Measurements from ENCODE around the gene PRR5L.
"Not testable (repeated sequence)": the region's sequence is repeated elsewhere in the genome, so short reads cannot be mapped to it uniquely, and the experiment has no call there.

Gene PRR5L

DNA sequence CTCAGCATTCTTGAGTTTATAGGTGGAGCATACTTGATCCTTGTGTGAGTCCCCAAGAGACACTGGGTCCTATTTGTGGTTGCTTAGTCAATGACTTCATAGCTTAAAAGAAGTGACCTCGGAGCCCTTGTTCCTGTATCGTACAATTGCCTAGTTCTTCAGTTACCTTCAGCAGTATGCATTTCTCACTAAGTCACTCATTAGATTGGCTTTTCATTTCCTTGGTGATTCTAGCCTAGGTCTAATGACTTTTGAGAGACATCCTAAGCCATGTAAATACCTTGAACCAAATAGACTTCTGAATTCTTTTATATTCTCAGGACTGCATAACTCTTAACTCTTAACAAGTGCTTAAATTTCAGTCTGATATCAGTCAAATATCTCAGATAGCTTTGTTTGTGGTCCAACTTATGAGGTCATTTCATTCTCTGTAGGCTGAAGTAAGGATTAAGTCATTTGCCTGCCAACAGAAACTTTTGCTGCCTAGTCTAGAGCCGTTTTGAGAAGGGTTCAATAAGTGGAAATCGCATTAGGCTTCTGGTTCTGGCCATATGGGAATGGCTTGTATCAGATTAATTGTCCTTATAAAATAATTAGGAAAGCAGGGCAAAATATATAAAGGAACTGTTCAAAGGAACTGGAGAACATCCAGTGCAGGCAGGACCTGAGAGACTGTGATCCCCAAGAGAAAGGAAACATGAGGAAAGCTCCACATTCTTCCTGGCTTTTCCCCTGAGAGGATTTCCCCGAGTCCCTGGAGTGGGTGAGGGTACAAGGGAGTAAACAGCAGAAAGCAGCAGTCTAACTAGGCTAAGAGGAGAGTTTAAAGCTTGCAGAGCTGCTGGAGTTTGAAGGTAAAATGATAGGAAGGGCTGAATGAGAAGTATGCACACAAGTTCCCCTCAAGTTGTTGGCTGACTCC is 174.1 kb downstream of the PRR5L start:
- no peak for DNase-seq

DNA sequence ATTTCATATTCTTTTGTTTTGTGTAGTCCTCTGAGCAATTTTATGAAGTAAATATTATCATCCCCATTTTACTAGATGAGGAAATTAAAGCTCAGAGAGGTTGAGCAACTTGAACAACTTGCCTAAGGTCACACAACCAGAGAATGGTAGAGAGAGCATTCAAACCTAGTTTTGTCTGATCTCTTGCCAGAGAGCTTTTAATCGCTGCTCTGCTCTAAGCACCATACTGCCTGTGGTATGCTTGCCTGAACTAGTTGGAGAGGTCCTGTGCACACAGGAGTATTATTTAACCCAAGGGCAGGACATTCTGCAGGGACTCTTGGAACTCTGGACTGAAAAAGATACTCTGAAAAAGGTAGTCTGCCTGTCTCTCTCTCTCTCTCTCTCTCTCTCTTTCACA is 175.5 kb downstream of the PRR5L start:
- DNase-seq: no peak

DNA sequence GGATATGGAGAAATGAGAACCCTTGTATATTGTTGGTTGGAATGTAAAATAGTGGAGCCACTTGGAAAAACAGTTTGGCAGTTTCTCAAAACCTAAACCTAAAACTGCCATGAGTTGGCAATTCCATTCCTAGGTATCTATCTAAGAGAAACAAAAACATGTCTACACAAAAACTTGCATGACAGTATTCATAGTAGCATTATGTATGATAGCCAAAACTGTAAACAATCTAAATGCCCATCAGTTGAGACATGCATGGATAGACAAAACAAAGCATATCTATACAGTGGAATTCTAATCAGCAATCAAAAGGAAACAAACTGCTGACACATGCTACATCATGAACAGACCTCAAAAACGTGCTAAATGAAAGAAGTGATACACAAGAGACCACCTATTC is 179.1 kb downstream of the PRR5L start:
- DNase-seq: no peak

DNA sequence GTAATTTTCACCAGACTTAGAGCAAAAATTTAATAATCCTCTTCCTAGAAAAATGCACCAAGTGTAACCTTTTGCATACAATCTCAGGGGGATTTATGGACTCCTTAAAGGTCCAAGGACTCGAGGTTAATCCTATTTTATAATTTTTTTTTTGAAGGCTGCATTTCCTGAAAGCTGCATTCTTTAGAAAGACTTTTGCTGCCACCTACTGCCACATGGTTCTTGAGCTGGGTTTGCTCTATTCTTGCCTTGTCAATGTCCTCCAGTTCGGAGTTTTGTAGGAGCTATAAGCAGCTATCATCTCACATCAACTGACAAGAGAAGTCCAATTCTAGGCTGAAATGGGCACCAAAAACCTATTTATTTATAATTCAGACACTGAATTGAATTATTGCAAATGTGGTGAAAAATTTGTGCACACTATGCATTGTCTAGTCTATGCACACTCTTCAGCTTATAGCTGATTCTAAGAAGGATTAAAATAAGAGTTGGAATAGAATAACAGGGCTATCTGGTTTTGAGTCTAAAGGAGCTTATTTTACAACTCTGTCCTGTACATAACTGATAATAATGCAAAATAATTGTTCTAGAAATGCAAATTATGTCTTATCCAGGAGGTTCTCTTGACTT is 182.7 kb downstream of the PRR5L start:
- no peak for DNase-seq

DNA sequence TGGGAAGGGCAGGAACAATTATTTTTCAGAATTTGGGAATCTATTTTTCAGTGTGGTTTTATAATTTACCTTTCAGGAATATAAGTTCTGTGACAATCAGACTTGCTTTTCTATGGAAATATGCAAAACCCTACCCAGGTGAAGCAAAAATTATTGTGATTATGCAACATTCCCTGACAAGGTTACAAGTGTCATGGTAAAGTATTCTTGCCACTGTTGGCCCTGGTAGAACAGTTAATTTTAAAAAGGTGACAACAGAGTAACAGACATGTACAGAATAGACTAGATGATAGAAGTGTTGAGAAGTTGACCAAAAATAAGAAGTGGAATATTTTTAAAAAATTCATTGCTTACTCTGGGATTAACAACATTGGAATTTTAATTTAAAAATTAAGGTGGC is 184.7 kb downstream of the PRR5L start:
- no peak for DNase-seq

DNA sequence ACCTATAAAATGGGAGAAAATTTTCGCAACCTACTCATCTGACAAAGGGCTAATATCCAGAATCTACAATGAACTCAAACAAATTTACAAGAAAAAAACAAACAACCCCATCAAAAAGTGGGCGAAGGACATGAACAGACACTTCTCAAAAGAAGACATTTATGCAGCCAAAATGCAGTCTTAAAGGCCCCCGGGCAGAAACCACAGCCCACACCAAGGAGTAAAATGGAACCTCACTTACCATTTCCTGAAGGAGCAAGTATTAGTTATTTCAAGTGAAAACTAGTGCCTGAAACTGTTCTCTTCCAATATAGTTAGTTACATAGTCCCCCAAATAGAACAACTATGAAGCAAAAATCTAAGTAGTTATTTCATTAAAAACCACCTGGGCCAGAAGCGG is 187.0 kb downstream of the PRR5L start:
- DNase-seq: not testable (repeated sequence)

DNA sequence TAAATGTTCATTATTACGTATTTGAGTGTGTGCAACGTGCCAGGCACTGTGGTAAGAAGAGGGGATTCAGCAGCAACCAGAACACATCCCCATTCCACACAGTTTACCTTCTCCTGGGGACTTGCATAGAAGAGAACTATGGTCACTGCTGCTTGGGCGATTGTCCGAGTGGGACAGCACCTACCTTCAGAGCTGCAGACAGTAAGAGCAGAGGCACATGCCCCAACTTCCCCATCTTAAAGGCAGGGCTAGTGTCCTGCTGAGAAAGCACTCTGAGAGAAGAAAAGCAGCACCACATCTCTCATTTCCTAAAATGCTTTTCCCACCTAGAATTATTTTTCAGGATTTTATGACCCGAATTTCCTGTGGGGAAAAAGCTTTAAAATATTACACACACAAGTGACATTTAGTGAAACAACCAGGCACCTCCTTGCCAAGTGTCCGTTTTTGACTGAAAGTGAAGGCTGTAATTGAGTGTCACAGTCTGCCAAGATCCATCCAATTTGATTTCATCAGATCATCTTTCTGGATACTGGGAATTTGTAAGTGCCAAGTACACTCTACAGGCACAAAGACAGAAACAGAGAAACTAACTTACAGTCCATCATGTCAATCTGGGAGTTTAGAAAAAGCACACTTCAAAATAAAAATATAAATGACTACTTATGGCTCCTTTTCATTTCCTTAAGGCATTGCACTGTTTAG is 189.4 kb downstream of the PRR5L start:
- DNase-seq: no peak

DNA sequence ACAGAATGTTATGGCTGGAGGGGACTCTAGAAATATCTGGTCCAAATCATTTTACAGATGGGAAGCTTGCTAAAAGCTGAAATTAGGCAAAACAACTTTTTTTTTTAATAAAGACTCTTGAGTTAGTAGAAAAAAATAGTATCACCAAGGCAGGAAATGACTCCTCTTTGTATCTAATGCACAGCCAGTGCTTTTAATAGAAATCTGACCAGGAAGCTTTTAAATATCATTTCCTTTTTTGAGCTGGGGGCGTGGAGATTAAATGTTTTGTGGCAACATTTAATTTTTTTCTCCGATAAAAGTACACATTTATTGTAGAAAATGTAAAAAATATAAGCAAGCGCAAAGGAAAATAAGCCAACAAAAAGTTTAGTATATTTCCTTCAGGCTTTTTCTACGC is 191.5 kb downstream of the PRR5L start:
- DNase-seq: no peak

DNA sequence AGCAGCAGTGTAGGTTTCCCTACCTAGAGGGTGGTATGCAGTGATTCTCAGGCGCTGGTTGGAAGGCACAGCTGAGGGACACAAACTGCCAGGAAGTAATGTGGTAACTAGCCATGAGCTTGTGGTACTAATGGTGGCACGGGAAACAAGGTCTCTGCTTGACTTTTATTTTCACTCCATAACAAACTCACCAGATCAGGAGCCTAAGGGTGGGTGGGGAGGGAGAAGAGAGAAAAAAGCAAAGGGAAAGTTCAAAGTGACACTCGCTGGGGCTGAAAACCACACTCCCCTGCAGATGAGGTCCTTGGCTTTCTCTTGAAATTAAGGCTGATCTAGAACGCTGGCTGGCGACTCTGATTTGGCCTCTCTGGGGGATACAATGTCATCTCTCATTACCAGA is 192.0 kb downstream of the PRR5L start:
- DNase-seq: no peak

DNA sequence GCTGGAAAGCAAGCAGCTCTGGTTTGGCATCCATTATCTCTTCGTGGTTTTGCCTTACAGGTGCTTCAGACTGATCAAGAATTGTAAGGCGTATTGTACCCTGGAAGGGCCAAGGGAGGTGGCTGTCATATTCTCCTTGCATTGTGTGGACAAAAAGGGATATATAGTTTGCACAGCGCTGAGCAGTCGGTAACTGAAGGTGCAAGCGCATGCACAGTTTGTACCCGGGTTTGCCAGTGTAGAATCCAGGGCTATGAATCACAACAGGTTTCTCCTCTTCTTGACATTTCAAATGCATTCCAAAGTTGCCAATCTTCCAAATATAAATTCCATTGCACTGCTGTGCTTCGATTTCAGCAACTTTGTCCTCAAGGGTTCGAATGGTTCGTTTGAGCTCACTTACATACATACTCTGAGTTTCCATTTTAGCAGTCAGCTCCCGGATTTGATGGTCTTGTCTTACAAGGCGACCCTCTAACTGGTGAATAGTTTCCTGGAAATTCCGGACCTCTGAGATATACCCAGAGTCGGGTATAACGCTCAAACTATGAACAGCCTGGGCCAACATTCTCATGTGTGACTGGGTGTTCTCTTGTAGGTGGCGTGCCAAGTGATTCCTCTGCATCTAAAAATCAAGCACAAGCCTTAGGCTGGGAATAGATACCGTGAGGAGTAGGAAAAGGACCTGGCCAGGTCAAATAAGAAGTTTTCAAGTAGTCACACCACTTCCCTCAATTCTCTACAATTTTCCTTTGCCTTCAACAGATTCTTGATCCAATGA is 194.1 kb downstream of the PRR5L start:
- no peak for DNase-seq

DNA sequence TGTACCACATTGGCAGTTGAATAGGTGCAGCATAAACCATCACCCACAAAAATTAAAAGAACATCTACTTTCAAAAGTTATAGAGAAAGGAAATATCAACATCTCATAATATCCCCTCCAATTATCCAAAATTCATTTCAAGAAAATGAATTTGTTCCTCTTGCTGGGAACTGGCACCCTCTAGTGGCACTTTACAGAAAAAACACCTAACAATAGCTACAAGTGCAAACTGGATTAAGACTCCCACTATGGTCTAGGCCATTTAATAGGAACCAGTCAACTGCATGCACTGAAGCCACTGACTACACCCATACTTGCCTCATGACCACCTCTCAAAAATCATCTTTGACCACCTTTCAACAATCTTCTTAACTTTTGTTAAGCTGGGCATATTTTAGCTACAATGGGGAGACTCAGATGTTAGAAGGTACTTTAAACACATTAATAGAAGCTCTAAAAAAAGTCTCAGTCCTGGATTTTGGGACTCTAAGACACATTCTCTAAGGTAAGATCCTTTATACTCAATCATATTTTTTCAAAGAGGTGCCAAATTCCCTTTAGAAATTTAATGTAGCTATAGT is 196.7 kb downstream of the PRR5L start:
- DNase-seq: peak; percentile 38

DNA sequence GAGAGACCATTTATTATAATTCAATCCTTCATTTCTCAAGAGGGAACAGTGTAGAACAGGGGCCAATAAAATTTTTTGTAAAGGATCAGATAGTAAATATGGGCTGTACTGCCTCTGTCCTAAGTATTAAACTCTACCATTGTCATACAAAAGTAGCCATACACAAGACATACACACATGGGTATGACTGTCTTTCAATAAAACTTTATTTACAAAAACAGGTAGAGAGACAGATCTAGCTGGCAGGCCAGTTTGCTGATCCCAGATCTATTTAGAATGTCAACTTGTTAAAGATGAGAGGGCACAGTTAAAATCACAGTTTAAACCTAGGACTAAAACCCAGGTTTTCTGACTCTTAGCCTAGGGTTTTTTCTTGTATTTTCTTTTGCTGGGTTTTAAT is 197.2 kb downstream of the PRR5L start:
- no peak for DNase-seq

DNA sequence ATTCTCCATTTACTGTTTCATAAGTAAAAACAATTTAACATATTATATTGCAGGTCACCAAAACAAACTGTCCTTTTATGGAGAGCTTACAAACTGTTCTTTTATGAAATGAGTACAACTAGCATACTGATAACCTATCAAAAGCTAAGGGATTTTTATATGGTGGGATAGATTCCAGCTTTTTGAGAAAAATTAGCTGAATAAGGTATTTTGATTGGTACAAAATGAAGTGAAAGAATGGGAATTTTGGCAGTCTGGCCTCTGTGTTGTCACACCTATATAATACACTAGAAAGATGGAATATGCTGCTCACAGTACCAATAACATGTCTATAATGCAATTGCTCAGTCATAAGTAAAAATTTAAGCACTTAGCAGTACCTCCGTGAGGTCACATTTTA is 202.6 kb downstream of the PRR5L start:
- no peak for DNase-seq

DNA sequence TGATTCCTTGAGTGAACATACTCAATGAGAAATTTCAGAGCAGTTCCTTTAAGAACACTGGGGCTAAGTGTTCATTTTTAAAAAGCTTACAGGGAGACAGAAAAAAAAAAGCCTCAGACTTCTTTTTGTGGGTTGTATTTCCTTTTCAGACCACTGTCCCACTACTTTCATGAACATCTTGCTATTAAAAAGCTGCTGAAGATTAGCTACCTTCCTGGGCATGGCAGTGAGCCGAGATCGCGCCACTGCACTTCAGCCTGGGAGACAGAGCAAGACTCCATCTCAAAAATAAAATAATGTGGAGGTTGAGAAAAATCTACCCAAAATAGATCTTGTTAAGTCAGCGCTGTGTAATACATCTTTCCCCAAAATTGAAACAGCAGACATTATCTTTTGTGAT is 203.2 kb downstream of the PRR5L start:
- DNase-seq: no peak

DNA sequence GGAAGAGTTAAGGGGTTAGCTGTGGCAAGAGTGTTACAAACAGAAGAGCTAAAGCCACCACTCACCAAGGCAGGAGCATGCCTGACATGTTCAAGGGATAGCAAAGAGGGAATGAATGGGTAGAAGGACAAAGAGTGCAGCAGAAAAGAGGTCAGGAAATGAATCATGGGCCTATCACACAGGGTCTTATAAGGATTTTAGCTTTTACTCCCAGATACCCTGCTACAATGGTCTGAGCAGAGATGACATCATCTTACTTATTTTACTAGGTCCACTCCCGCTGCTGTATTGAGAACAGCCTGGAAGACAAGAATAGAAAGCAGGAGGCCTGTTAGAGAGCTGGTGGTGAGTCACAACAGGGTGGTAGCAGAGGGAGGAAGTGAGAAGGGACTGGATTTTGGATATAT is 204.2 kb downstream of the PRR5L start:
- DNase-seq: no peak

DNA sequence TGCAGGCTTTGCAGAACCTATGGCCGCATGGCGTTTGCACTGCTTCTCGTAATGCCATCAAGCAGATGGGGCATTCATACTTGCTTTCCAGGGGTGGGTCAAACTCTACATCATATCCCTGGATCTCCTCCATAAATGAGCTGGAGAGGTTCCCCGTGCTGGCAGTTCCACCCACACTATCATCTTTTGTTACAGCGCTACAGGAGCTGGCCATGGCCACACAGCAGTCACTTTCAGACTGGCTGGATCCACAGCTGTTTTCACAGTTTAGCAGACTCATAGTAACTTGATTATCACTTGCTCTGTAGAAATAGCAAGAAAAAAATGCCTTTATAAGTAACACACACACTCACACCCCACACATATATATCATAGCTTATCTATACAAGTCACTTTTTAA is 205.1 kb downstream of the PRR5L start:
- no peak for DNase-seq

DNA sequence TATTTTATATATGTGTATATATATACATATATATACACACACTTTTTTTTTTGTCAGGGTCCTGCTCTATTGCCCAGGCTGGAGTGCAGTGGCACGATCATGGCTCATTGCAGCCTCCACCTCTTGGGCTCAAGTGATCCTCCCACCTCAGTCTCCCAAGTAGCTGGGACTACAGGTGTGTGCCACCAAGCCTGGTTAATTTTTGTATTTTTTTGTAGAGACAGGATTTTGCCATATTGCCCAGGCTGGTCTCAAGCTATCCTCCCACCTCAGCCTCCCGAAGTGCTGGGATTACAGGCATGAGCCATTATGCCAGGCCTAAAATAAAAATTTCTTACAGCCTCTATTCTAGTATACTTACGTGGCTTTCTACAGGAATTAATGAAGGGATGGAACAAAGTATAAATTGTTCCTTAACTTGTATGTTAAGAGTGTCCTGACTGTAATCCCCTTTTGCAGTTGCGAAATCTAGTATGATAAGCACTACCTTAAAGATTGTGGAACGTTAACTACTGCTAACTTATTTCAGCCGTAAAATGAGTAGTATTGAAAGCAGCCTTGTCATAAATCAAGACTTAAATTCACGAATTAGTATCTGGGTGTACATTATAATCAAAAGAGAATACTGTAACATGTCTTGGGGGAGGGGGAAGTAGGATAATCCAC is 211.9 kb downstream of the PRR5L start:
- DNase-seq: no peak

DNA sequence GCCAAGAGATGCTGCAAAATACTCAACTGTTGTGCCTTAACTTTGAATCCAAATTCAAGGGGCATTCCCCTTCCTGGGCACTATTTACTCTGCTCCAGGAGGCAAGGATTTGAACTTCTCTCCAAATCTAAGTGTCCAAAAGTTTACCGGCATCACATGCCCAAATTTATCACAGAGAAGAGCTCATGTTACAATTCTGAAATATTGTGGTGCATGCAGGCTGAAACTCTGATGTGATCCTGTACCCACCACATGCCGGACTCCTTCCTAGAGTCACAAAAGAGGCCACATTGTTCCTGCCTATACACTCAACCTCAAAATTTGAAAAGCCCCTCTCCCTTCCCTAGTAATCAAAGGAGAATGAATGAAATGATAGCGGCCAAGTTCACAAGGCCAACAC is 212.7 kb downstream of the PRR5L start:
- DNase-seq: no peak

DNA sequence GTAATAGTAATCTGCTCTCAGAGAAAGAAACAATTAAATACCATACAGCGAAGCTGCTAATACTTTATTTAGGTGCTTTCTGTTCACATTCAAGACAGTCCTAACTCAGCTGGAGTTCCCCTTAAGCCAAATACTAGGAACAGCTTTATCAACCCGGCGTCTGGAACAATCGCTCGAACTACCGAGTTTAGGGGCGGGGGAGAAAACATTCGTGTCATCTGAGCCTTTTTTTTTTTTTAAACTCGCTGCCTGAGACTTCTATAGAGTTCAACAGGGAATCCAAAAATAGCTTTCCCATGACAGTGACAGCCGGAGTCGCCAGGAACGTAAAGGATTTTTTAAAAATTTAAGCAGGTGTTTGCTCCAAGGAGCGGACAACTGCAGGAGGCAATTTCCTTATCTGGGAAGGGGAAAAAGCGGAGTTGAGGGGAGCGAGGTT is 213.1 kb downstream of the PRR5L start:
- no peak for DNase-seq

DNA sequence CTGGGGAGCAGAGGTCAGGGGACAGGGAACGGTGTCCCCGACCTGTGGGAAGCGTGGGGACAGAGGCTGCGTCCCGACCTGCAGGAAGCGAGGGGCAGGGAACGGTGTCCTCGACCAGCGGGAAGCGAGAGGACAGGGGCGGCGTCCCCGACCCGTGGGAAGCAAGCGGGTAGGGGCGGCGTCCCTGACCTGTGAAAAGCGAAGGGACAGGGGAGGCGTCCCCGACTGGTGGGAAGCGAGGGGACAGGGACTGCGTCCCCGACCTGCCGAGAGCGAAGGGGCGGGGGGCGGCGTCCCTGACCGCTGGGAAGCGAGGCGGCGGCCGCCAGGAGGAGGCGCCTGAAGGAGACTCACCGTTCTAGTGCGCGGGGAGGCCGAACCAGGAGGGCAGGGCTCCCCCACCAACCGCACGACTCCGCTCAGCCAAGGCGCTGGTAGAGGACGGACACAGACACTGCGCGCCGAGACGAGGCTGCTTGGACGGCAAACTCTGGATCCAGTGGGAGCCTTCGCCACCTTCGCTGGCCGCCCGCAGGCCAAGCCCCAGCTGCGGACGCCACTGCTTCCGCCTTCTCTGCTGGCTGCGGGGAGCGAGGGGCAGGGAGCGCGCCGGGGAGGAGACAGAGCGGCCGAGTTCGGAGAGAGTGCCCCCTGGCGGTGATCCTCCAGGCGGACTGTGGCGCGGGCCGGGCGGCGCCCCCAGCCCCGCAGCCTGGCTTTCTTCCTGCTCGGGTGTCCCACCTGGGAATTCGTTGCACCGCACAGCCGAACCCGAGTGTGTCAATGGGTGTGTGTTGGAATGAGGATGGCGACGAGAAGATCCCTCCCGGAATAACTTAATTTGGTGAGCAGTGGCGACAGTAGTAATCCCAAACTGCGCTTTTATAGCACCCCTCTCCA is 213.9 kb downstream of the PRR5L start, which contains the start of gene TRAF6:
Gene TRAF6, minus strand, starts transcription at position 579 of the 900 bp plus-strand sequence. CDS start 8,757 bp downstream, outside the sequence.
- DNase-seq: peak; percentile 90

DNA sequence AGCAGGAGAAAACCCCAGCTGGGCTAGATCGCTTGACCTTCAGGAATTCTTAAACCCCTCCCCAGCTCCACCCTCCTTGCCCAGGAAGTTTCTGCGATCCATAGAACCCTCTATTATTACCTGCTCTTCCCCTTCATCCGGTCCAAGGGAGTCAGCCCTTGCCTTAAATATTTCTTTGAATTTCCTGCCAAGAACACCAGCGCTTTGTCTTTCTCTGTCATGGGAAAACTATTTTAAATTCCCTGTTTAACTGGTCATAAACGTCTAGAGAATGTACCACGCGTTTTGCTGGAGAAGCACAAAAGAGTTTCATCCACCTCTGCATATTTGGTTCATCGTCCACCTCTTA is 214.5 kb downstream of the PRR5L start:
- no peak for DNase-seq

Data from activated gamma-delta T cell treated with Interleukin-2 at 50 U/mL for 16 hours (primary cell).